OCI-LY3 (cell line): ENCODE measurements around the gene MAT1A.
"Not testable (repeated sequence)": the region's sequence is repeated elsewhere in the genome, so short reads cannot be mapped to it uniquely, and the experiment has no call there.

Experiments
- CTCF ChIP-seq: fragments of 200-600, 300-600 bp; sonication (generic); IDR thresholded peaks from 2 replicates; pipeline ENCODE4 v1.5.1; 2014; ENCODE audit warnings: antibody characterized with exemption, low read length, low read depth
- EZH2phosphoT487 ChIP-seq: fragments of 200-600 bp; shearing (Covaris generic); IDR thresholded peaks from 2 replicates; pipeline ENCODE4 v1.6.1; 2018; ENCODE audit warnings: antibody characterized with exemption, mixed run types, low read depth

- not testable (repeated sequence) for TF ChIP-seq CTCF, EZH2phosphoT487
These were observed 53.0 kb downstream of the MAT1A start for GRCh38 chr10:80236457-80236856.
